Mesenchymal stem cell (in vitro differentiated cells and primary cell): ENCODE data around the gene MEG3.
"Not testable (repeated sequence)": the region's sequence is repeated elsewhere in the genome, so short reads cannot be mapped to it uniquely, and the experiment has no call there.

Experiments used
- DNase-seq: peaks from one replicate; pipeline ENCODE4 v3.0.0-alpha.2; 2013
- H2AFZ ChIP-seq: one replicate; pipeline ENCODE4 v1.6.1; 2013; ENCODE audit warnings: low read depth, mild to moderate bottlenecking, control low read depth, inconsistent platforms, low read length, moderate library complexity
- H2AK5ac ChIP-seq: 2 replicates; pipeline ENCODE4 v1.6.1; 2013; ENCODE audit warnings: low read length, moderate library complexity, mild to moderate bottlenecking, inconsistent platforms; ENCODE audit not compliant: severe bottlenecking
- H2BK120ac ChIP-seq: one replicate; pipeline ENCODE4 v1.6.1; 2013; ENCODE audit warnings: low read depth, mild to moderate bottlenecking, inconsistent platforms, low read length, moderate library complexity
- H2BK12ac ChIP-seq, 2 experiments: one replicate each; pipeline ENCODE4 v1.6.1; 2013; ENCODE audit warnings: inconsistent platforms in 2 of 2, low read length in 2 of 2, mild to moderate bottlenecking in 2 of 2, moderate library complexity in 2 of 2, control low read depth in 1 of 2
- H2BK15ac ChIP-seq: one replicate; pipeline ENCODE4 v1.6.1; 2013; ENCODE audit warnings: mild to moderate bottlenecking, low read depth, inconsistent platforms; ENCODE audit not compliant: poor library complexity, severe bottlenecking
- H2BK5ac ChIP-seq: 2 replicates; pipeline ENCODE4 v1.6.1; 2013; ENCODE audit warnings: low read depth, mild to moderate bottlenecking, low read length, control low read depth, inconsistent platforms; ENCODE audit not compliant: poor library complexity, severe bottlenecking
- H3K14ac ChIP-seq, 2 experiments: one replicate each; pipeline ENCODE4 v1.6.1; 2013; ENCODE audit warnings: inconsistent platforms in 2 of 2, low read length in 2 of 2, control low read depth in 1 of 2, mild to moderate bottlenecking in 1 of 2, moderate library complexity in 1 of 2
- H3K18ac ChIP-seq, 2 experiments: one replicate each; pipeline ENCODE4 v1.6.1; 2013; ENCODE audit warnings: inconsistent platforms in 2 of 2, low read length in 2 of 2, control low read depth in 1 of 2, low read depth in 1 of 2, mild to moderate bottlenecking in 1 of 2
- H3K23ac ChIP-seq, 2 experiments: one replicate each; pipeline ENCODE4 v1.6.1; 2013; ENCODE audit warnings: inconsistent platforms in 2 of 2, low read length in 2 of 2, mild to moderate bottlenecking in 2 of 2, moderate library complexity in 2 of 2, control low read depth in 1 of 2
- H3K27ac ChIP-seq: 2 replicates; pipeline ENCODE4 v1.5.1; 2013; ENCODE audit warnings: mild to moderate bottlenecking, moderate library complexity, low read length, control low read depth, inconsistent platforms; ENCODE audit not compliant: poor library complexity, severe bottlenecking
- H3K27me3 ChIP-seq, 2 experiments: 2 replicates each; pipeline versions ENCODE4 v1.6.1 to v1.7.0; 2013; ENCODE audit warnings: low read length in 2 of 2, mild to moderate bottlenecking in 2 of 2, moderate library complexity in 2 of 2, control low read depth in 1 of 2, inconsistent platforms in 1 of 2; ENCODE audit not compliant: control insufficient read depth in 1 of 2, insufficient read depth in 1 of 2
- H3K36me3 ChIP-seq, 2 experiments: 2 replicates each; pipeline versions ENCODE4 v1.6.1 to v1.7.0; 2013; ENCODE audit warnings: low read length in 2 of 2, control low read depth in 1 of 2, inconsistent platforms in 1 of 2, low read depth in 1 of 2, mild to moderate bottlenecking in 1 of 2; ENCODE audit not compliant: insufficient read depth in 2 of 2, control insufficient read depth in 1 of 2
- H3K4ac ChIP-seq, 2 experiments: one replicate each; pipeline ENCODE4 v1.6.1; 2013; ENCODE audit warnings: inconsistent platforms in 2 of 2, low read length in 2 of 2, mild to moderate bottlenecking in 2 of 2, moderate library complexity in 2 of 2, control low read depth in 1 of 2, low read depth in 1 of 2
- H3K4me1 ChIP-seq: 2 replicates; pipeline ENCODE4 v1.6.1; 2013; ENCODE audit warnings: low read depth, low read length, control low read depth; ENCODE audit not compliant: control insufficient read depth, insufficient read depth
- H3K4me2 ChIP-seq: 2 replicates; pipeline ENCODE4 v1.6.1; 2013; ENCODE audit warnings: low read length, mild to moderate bottlenecking, inconsistent platforms; ENCODE audit not compliant: poor library complexity, severe bottlenecking
- H3K4me3 ChIP-seq, 2 experiments: 2 replicates each; pipeline versions ENCODE4 v1.5.1 to v1.7.0; 2013; ENCODE audit warnings: low read length in 2 of 2, mild to moderate bottlenecking in 2 of 2, control low read depth in 1 of 2, low read depth in 1 of 2; ENCODE audit not compliant: insufficient read depth in 1 of 2
- H3K79me1 ChIP-seq: replicated peaks from 2 replicates; pipeline ENCODE4 v1.6.1; 2013; ENCODE audit warnings: mild to moderate bottlenecking, control low read depth, low read length, inconsistent platforms; ENCODE audit not compliant: poor library complexity, severe bottlenecking
- H3K9ac ChIP-seq: 2 replicates; pipeline ENCODE4 v1.7.0; 2013; ENCODE audit warnings: mild to moderate bottlenecking, low read length, moderate library complexity
- H3K9me3 ChIP-seq: 2 replicates; pipeline ENCODE4 v1.7.0; 2013; ENCODE audit warnings: mild to moderate bottlenecking, low read length; ENCODE audit not compliant: control insufficient read depth
- H4K8ac ChIP-seq: one replicate; pipeline ENCODE4 v1.6.1; 2013; ENCODE audit warnings: inconsistent platforms, mild to moderate bottlenecking, low read length, moderate library complexity
- H4K91ac ChIP-seq: one replicate; pipeline ENCODE4 v1.6.1; 2013; ENCODE audit warnings: mild to moderate bottlenecking, low read length, inconsistent platforms
- WGBS: methylation state at CpG from one replicate; pipeline ENCODE4 v1.1.7; 2013; ENCODE audit warnings: mixed read lengths; 5-methylcytosine and 5-hydroxymethylcytosine counted together

The MEG3 gene

DNA sequence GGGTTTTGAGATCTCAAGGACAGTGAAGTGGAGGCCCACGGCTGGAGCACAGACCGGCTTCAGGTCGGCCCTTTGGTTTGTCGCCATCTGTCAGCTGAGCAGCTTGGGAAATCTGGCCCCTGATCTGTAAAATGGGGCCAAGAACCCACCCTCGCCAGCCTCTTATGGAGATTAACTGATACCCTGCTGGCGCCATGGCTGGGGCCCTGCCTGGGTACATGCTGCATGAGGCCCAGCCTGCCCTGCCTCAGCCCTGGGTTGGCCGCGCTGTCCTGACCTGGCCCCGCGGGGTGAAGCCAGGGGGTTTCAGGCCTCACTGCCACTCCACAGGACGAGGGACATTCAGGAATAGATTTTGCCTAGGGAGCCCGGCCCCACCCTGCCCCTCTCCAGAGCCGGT, 33.9 kb upstream of the MEG3 start:
- no peak overlapping the region for H3K27ac ChIP-seq
- no peak for DNase-seq
- no peak overlapping the region for H3K9ac ChIP-seq
- H4K8ac ChIP-seq = no peak overlapping the region
- peak overlapping the region; percentile 65 for H2BK15ac ChIP-seq
- no peak overlapping the region for H2BK5ac ChIP-seq
- no peak overlapping the region for H3K4ac ChIP-seq
- H3K14ac ChIP-seq = no peak overlapping the region
- H3K4me3 ChIP-seq = no peak overlapping the region
- no peak overlapping the region for H2BK120ac ChIP-seq
- H3K4me2 ChIP-seq = no peak overlapping the region
- WGBS = 91% methylated on average over 13 of the region's 13 CpGs
- H3K4me1 ChIP-seq = no peaks in the 10 kb centered on the region
- peak overlapping the region; percentile 88 for H4K91ac ChIP-seq
- H3K18ac ChIP-seq = peak overlapping the region in 1 of 2 experiments; percentile 25
- H3K79me1 ChIP-seq = no peaks in the 10 kb centered on the region
- H3K36me3 ChIP-seq = no peaks in the 10 kb centered on the region
- H3K23ac ChIP-seq = no peak overlapping the region
- peak overlapping the region in 1 of 2 experiments; percentile 84 for H2BK12ac ChIP-seq
- no peak overlapping the region for H2AK5ac ChIP-seq
- peaks cover 8 to 31% of the 10 kb centered on the region in 2 experiments for H3K27me3 ChIP-seq
- no peak overlapping the region for H2AFZ ChIP-seq
- H3K9me3 ChIP-seq = no peaks in the 10 kb centered on the region

DNA sequence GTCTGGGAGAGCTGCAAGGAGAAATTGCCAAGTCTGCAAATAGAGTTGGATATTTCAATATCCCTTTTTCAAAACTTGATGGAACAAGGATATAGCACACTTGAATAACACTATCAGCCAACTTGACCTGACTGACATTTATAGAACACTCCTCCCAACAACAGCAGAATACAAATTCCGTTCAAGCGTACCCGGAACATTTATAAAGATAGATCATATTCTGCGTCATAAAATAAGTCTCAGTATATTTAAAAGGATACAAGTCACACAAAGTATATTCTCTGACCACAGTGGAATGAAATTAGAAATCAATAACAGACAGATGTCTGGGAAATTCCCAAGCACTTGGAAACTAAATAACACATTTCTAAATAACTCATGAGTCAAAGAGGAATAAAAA, 29.0 kb upstream of the MEG3 start:
- Histone ChIP-seq H3K27ac (no peak overlapping the region), H3K36me3 (no peaks in the 10 kb centered on the region)

GRCh38 chr14:100800041-100800440, 25.9 kb upstream of the MEG3 start:
- no peak overlapping the region for H3K18ac ChIP-seq
- H2BK5ac ChIP-seq = no peak overlapping the region
- no peak overlapping the region for H2AK5ac ChIP-seq

More for the DNA sequence above, 29.0 kb upstream of the MEG3 start:
- Histone ChIP-seq H3K14ac (no peak overlapping the region), H4K8ac (no peak overlapping the region), H3K4me2 (no peak overlapping the region), H3K4me1 (no peaks in the 10 kb centered on the region), H4K91ac (no peak overlapping the region), H2BK12ac (no peak overlapping the region), H3K9ac (peak overlapping the region; percentile 32), H2AK5ac (no peak overlapping the region), H3K4me3 (no peak overlapping the region), H3K4ac (no peak overlapping the region), H2BK15ac (no peak overlapping the region), H2AFZ (no peak overlapping the region), H3K9me3 (no peaks in the 10 kb centered on the region), H3K27me3 (peaks cover 8 to 12% of the 10 kb centered on the region in 2 experiments), H2BK120ac (no peak overlapping the region), H3K23ac (no peak overlapping the region), H3K79me1 (no peaks in the 10 kb centered on the region), H2BK5ac (no peak overlapping the region), H3K18ac (no peak overlapping the region)
- WGBS = 92% methylated on average over 2 of the region's 4 CpGs
- DNase-seq = no peak

DNA sequence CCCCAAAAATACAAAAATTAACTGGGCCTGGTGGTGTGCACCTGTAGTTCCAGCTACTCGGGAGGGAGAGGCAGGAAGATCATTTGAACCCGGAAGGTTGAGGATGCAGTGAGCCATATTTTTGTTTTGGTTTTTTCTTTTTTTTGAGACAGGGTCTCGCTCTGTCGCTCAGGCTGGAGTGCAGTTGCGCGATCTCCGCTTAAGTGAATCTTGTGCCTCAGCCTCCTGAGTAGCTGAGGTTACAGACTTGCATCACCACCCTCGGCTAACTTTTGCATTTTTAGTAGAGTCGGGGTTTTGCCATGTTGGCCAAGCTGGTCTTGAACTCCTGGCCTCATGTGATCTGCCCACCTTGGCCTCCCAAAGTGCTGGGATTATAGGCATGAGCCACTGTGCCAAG, 24.5 kb upstream of the MEG3 start:
- H3K27ac ChIP-seq, H2AFZ ChIP-seq, H2AK5ac ChIP-seq, H3K14ac ChIP-seq, H4K8ac ChIP-seq, H3K9me3 ChIP-seq, H3K4me3 ChIP-seq, H3K9ac ChIP-seq, H2BK5ac ChIP-seq, H3K4ac ChIP-seq, H3K36me3 ChIP-seq, H2BK12ac ChIP-seq, H3K18ac ChIP-seq, H3K4me2 ChIP-seq, H3K4me1 ChIP-seq, H3K23ac ChIP-seq, DNase-seq, H2BK120ac ChIP-seq, H2BK15ac ChIP-seq, H4K91ac ChIP-seq, H3K79me1 ChIP-seq: not testable (repeated sequence)
- H3K27me3 ChIP-seq = peaks cover 23 to 39% of the 10 kb centered on the region in 2 experiments
- WGBS = 92% methylated on average over 9 of the region's 9 CpGs

More at GRCh38 chr14:100800041-100800440, 25.9 kb upstream of the MEG3 start:
- Histone ChIP-seq H3K4me3 (no peak overlapping the region), H2BK120ac (no peak overlapping the region), H3K23ac (no peak overlapping the region), H4K8ac (no peak overlapping the region), H3K4me2 (no peak overlapping the region), H2BK15ac (no peak overlapping the region), H3K27ac (no peak overlapping the region), H3K79me1 (no peaks in the 10 kb centered on the region), H4K91ac (no peak overlapping the region), H3K36me3 (no peaks in the 10 kb centered on the region), H3K9me3 (no peaks in the 10 kb centered on the region), H3K27me3 (peaks cover 19 to 31% of the 10 kb centered on the region in 2 experiments), H3K4me1 (no peaks in the 10 kb centered on the region), H3K9ac (no peak overlapping the region), H3K14ac (no peak overlapping the region), H3K4ac (no peak overlapping the region), H2AFZ (no peak overlapping the region), H2BK12ac (no peak overlapping the region)
- WGBS = 100% methylated on average over 2 of the region's 4 CpGs
- no peak for DNase-seq
